Parathyroid adenoma (tissue), 2 donors: ENCODE measurements around the gene F13A1.

Source experiments
- H2AFZ ChIP-seq: fragments of 300-600 bp; sonication (generic); one replicate; pipeline ENCODE4 v1.7.0; 2017; ENCODE audit warnings: antibody characterized with exemption, mild to moderate bottlenecking
- H3K27ac ChIP-seq: fragments of 300-600 bp; sonication (generic); one replicate; pipeline ENCODE4 v1.7.0; 2017
- H3K27me3 ChIP-seq: fragments of 300-600 bp; sonication (generic); one replicate; pipeline ENCODE4 v1.7.0; 2017; ENCODE audit warnings: low read length; ENCODE audit not compliant: control insufficient read depth, insufficient read depth
- H3K36me3 ChIP-seq: fragments of 300-600 bp; sonication (generic); one replicate; pipeline ENCODE4 v1.7.0; 2017; ENCODE audit warnings: low read length; ENCODE audit not compliant: control insufficient read depth, insufficient read depth
- H3K4me1 ChIP-seq: fragments of 300-600 bp; sonication (generic); one replicate; pipeline ENCODE4 v1.7.0; 2017; ENCODE audit warnings: control low read depth
- H3K4me2 ChIP-seq: fragments of 300-600 bp; sonication (generic); one replicate; pipeline ENCODE4 v1.7.0; 2017; ENCODE audit warnings: low read length
- H3K4me3 ChIP-seq: fragments of 300-600 bp; sonication (generic); one replicate; pipeline ENCODE4 v1.7.0; 2017; ENCODE audit warnings: low read depth, low read length
- H3K79me2 ChIP-seq: fragments of 300-600 bp; sonication (generic); one replicate; pipeline ENCODE4 v1.7.0; 2017; ENCODE audit warnings: control low read depth
- H3K9ac ChIP-seq: fragments of 300-600 bp; sonication (generic); one replicate; pipeline ENCODE4 v1.7.0; 2017; ENCODE audit warnings: mild to moderate bottlenecking
- H3K9me3 ChIP-seq: fragments of 300-600 bp; sonication (generic); one replicate; pipeline ENCODE4 v1.7.0; 2017; ENCODE audit warnings: low read length; ENCODE audit not compliant: control insufficient read depth
- TF ChIP-seq, protein P1 (sequence below): fragments of 300-600 bp; sonication (generic); IDR thresholded peaks from one replicate; pipeline ENCODE4 v1.7.0; 2017; ENCODE audit warnings: antibody characterized with exemption, mild to moderate bottlenecking
- donor health status: primary hyperparathyroidism.

Gene F13A1

DNA sequence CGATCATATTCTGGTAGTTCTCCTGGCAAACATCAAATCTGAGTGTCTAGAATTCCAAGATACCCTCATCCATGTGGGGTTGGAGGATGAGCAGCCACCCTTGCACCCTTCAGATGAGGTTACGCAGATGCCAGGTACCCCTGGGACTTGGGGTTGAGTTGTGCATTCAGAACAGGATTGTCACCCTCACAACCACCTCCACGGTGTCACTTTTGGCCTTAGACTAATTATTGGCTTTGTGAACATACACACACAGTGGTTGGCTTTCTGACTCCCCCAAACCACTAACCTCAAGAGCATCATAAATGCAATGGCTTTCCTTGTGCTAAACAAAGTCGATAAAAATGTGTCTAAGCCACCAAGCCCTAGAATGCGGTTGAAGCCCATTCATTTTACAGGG lies 2.9 kb upstream of the F13A1 start:
- Histone ChIP-seq H3K4me3 (no peak overlapping the region), H3K27me3 (no peaks in the 10 kb centered on the region), H3K4me1 (no peaks in the 10 kb centered on the region), H3K9me3 (no peaks in the 10 kb centered on the region), H2AFZ (no peak overlapping the region), H3K79me2 (no peaks in the 10 kb centered on the region), H3K27ac (no peak overlapping the region), H3K9ac (no peak overlapping the region), H3K4me2 (no peak overlapping the region), H3K36me3 (no peaks in the 10 kb centered on the region)
- TF ChIP-seq, protein P1, sequence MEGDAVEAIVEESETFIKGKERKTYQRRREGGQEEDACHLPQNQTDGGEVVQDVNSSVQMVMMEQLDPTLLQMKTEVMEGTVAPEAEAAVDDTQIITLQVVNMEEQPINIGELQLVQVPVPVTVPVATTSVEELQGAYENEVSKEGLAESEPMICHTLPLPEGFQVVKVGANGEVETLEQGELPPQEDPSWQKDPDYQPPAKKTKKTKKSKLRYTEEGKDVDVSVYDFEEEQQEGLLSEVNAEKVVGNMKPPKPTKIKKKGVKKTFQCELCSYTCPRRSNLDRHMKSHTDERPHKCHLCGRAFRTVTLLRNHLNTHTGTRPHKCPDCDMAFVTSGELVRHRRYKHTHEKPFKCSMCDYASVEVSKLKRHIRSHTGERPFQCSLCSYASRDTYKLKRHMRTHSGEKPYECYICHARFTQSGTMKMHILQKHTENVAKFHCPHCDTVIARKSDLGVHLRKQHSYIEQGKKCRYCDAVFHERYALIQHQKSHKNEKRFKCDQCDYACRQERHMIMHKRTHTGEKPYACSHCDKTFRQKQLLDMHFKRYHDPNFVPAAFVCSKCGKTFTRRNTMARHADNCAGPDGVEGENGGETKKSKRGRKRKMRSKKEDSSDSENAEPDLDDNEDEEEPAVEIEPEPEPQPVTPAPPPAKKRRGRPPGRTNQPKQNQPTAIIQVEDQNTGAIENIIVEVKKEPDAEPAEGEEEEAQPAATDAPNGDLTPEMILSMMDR: no peak

DNA sequence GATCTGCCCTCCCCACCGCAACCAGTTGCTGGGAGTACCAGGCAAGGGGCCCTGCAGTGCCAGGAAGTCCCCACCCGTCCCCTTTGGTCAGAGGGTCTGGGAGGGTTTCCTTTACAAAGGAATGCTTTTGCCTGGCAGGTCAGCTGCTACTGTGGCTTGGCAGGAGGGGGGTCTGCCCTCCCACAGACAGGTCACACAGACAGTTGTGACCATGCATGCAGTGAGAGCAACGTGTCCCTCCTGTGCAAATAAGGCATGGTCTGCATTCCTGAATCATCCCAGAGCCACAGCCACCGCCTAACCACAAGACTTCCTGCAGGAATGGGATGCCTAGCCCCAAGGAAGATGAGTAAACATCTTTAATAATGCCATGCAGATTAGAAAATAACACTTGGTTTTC lies 439 bp upstream of the F13A1 start:
- H3K27ac ChIP-seq: no peak overlapping the region
- no peaks in the 10 kb centered on the region for H3K9me3 ChIP-seq
- H3K4me3 ChIP-seq: no peak overlapping the region
- no peak overlapping the region for H3K4me2 ChIP-seq
- no peaks in the 10 kb centered on the region for H3K27me3 ChIP-seq
- no peaks in the 10 kb centered on the region for H3K79me2 ChIP-seq
- TF ChIP-seq, protein P1: no peak
- H3K9ac ChIP-seq: no peak overlapping the region
- H2AFZ ChIP-seq: no peak overlapping the region
- no peaks in the 10 kb centered on the region for H3K36me3 ChIP-seq
- no peaks in the 10 kb centered on the region for H3K4me1 ChIP-seq

DNA sequence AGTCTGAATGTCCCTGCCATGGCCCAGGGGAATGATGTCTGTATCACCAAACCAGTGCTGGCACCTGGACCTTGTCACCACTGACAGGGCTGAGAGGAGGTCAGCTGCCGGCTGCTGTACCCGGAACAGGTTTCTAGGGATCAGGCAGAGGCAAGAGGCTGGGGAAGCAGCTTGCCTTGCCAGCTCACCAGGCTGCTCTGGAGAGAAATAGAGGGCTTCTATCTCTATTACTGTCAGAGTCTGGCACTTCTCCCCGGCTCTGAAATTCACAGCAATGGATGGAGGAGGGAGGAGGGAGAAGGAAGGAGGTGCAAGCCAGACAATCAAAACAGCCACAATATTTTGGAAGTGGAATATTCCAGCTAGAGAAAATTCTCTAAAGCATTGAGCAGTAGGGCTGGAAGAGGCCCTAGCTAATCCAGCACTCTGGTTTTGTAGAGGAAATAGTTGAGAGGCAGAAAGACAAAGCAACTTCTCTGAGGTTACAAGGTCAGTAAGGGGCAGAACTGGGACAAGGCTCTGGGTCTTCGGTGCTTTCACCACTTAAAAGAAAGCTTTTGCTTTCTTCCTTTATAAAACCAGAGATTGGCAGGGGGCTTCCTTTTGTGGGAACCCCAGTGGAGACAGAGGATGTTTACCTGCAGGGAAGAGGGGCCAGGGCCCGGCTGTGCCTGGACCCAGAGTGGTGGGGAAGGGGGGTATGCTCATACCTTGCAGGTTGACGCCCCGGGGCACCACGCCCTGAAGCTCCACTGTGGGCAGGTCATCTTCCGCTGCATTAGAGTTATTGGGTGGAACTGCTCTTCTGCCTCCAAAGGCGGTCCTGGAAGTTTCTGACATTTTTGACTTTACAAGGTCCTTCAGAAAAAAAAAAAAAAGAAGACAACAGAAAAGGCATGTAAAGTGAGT lies 2.4 kb downstream of the F13A1 start:
- no peaks in the 10 kb centered on the region for H3K27me3 ChIP-seq
- no peaks in the 10 kb centered on the region for H3K36me3 ChIP-seq
- H3K9ac ChIP-seq: no peak overlapping the region
- H3K79me2 ChIP-seq: no peaks in the 10 kb centered on the region
- H3K4me3 ChIP-seq: no peak overlapping the region
- TF ChIP-seq, protein P1: no peak
- H3K4me2 ChIP-seq: no peak overlapping the region
- no peak overlapping the region for H3K27ac ChIP-seq
- no peak overlapping the region for H2AFZ ChIP-seq
- H3K9me3 ChIP-seq: no peaks in the 10 kb centered on the region
- H3K4me1 ChIP-seq: no peaks in the 10 kb centered on the region

DNA sequence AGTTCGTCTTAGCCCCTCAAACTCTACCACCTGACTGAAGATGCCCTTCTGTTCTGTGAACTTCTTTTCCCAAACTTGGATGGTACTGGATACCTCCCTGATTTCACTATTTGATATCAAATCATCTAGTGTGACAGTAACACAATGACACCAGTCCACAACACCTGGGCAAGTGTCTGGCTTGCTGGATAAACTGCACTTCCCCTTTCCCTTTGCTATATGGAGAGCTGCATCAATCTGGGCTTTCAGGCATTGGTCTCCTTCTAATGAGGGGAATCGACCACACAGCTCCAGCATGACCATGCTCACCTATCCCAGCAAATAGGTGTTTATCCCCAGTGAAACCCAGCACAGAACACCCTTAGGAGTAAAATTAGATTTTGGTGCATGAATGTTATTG lies 3.1 kb downstream of the F13A1 start:
- no peak overlapping the region for H3K4me3 ChIP-seq
- H3K27me3 ChIP-seq: no peaks in the 10 kb centered on the region
- no peaks in the 10 kb centered on the region for H3K79me2 ChIP-seq
- H3K27ac ChIP-seq: no peak overlapping the region
- H3K9ac ChIP-seq: no peak overlapping the region
- H2AFZ ChIP-seq: no peak overlapping the region
- H3K36me3 ChIP-seq: no peaks in the 10 kb centered on the region
- no peaks in the 10 kb centered on the region for H3K9me3 ChIP-seq
- no peak overlapping the region for H3K4me2 ChIP-seq
- no peaks in the 10 kb centered on the region for H3K4me1 ChIP-seq
- TF ChIP-seq, protein P1: no peak

DNA sequence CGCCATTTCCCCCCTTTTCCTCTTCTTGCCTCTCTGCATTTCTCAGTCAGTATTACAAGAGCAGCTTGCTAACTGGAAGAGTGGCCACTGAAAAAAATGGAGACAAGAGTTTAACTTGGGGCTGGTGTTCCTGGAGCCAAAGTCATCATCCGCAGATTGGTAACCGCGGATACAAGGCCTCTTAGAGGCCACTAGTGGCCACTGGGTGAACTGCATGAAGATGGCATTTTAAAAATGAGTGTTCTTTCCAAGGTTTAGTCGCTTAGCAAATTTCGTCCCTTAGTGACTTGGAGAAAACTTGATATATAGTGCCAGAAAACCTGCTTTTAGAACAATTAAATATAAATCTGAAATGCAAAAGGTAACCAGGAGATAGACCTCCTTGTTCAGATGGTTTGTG lies 4.8 kb downstream of the F13A1 start:
- no peaks in the 10 kb centered on the region for H3K36me3 ChIP-seq
- H3K9me3 ChIP-seq: no peaks in the 10 kb centered on the region
- H2AFZ ChIP-seq: no peak overlapping the region
- H3K4me2 ChIP-seq: no peak overlapping the region
- no peak overlapping the region for H3K4me3 ChIP-seq
- H3K27me3 ChIP-seq: no peaks in the 10 kb centered on the region
- no peak overlapping the region for H3K27ac ChIP-seq
- H3K4me1 ChIP-seq: no peaks in the 10 kb centered on the region
- no peaks in the 10 kb centered on the region for H3K79me2 ChIP-seq
- H3K9ac ChIP-seq: no peak overlapping the region
- TF ChIP-seq, protein P1: peak; percentile 74
